ENCODE measurements around the gene ECD.
A peak's percentile ranks its signal among the peaks of the same experiment; 100 is the strongest.
"Not testable (repeated sequence)": the region's sequence is repeated elsewhere in the genome, so short reads cannot be mapped to it uniquely, and the experiment has no call there.

The ECD gene

GRCh38 chr10:73156054-73156453, 11.8 kb downstream of the ECD start:
- no peak for DNase-seq

- DNase-seq, result no peak
Observed at GRCh38 chr10:73152009-73152408, 15.8 kb downstream of the ECD start.

- not testable (repeated sequence) for DNase-seq
Observed at GRCh38 chr10:73150633-73151413, 17.0 kb downstream of the ECD start.

- no peak for DNase-seq
Observed at GRCh38 chr10:73141603-73142002, 26.2 kb downstream of the ECD start.

GRCh38 chr10:73139251-73139650, 28.6 kb downstream of the ECD start:
- no peak for DNase-seq

- DNase-seq, result no peak
Observed at GRCh38 chr10:73136627-73137026, 31.2 kb downstream of the ECD start.

- DNase-seq, result no peak
Observed at GRCh38 chr10:73134727-73135126, 33.1 kb downstream of the ECD start.

- no peak for DNase-seq
Observed at GRCh38 chr10:73131913-73132686, 35.7 kb downstream of the ECD start.

- no peak for DNase-seq
Observed at GRCh38 chr10:73131301-73131700, 36.5 kb downstream of the ECD start.

- DNase-seq, result no peak
Observed at GRCh38 chr10:73126343-73126742, 41.5 kb downstream of the ECD start.

- no peak for DNase-seq
Observed at GRCh38 chr10:73119952-73120351, 47.9 kb downstream of the ECD start.

GRCh38 chr10:73119457-73119856, 48.4 kb downstream of the ECD start:
- no peak for DNase-seq

GRCh38 chr10:73117976-73118743, 49.6 kb downstream of the ECD start:
- no peak for DNase-seq

- no peak for DNase-seq
Observed at GRCh38 chr10:73116017-73116416, 51.8 kb downstream of the ECD start.

GRCh38 chr10:73113551-73113950, 54.3 kb downstream of the ECD start:
- DNase-seq, result peak; percentile 58

- not testable (repeated sequence) for DNase-seq
Observed at GRCh38 chr10:73112032-73112431, 55.8 kb downstream of the ECD start.

GRCh38 chr10:73110345-73110849, 57.4 kb downstream of the ECD start, which contains the start of gene NUDT13:
TSS of gene NUDT13 (plus strand) at chr10:73110455. CDS start at chr10:73114366, 3,911 bp downstream.
- peak; percentile 91 for DNase-seq

- DNase-seq, result not testable (repeated sequence)
Observed at GRCh38 chr10:73109248-73109652, 58.6 kb downstream of the ECD start.

GRCh38 chr10:73106301-73106700, 61.5 kb downstream of the ECD start:
- no peak for DNase-seq

GRCh38 chr10:73099141-73099540, 68.7 kb downstream of the ECD start:
- DNase-seq, result no peak

GRCh38 chr10:73097305-73097670, 70.5 kb downstream of the ECD start:
- DNase-seq, result no peak

- DNase-seq, result peak; percentile 100
Observed at GRCh38 chr10:73096449-73097304, 71.1 kb downstream of the ECD start, which contains the start of gene P4HA1. TSS of gene P4HA1 (minus strand) at chr10:73096866. CDS start at chr10:73074883, 21,983 bp downstream.
